GM12878 (cell line): ENCODE results near the gene CTXND1.

Source experiments
- BHLHE40 ChIP-seq, 2 experiments: fragments of 450-650 bp in 1 of 2; IDR thresholded peaks; 2 replicates each; pipeline ENCODE4 v1.6.1; 2011 to 2017; ENCODE audit warnings: low read depth in 2 of 2, borderline replicate concordance in 1 of 2, improper control_type of control experiment in 1 of 2, low read length in 1 of 2, mild to moderate bottlenecking in 1 of 2
- PAX5 ChIP-seq: IDR thresholded peaks from 2 replicates; pipeline ENCODE4 v1.6.1; 2011; ENCODE audit warnings: low read depth, low read length, borderline replicate concordance
- RFX5 ChIP-seq: IDR thresholded peaks from 2 replicates; pipeline ENCODE4 v1.6.1; 2011; ENCODE audit warnings: low read depth, low read length, improper control_type of control experiment
- RUNX3 ChIP-seq: IDR thresholded peaks from 2 replicates; pipeline ENCODE4 v1.6.1; 2012; ENCODE audit warnings: low read length, inconsistent platforms
- TF ChIP-seq, protein P1 (sequence below): fragments of 150-350 bp; IDR thresholded peaks from 2 replicates; pipeline ENCODE4 v1.6.1; 2016; ENCODE audit warnings: low read depth, low read length

DNA sequence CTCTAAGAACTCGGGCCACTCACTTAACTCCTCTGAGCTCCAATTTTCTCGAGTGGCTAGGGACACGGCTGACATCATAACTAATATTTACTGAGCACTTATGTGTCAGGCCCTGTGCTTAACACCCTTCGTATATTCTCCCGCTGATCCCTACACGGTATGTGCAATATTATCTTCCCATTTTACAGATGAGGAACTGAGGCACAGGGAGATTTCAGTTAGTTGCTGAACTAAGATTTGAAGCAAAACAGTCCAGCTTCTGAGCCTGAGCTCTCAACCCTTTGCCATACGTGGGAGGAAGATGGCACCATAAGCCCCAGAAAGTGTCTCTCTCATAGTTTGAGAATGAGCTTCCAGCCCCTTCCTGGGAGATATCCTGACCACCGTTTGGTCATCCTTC lies 79.6 kb downstream of the CTXND1 start:
- TF ChIP-seq RUNX3 (no peak), BHLHE40 (IDR thresholded peaks at IDR 0.05; ENCODE audit: borderline replicate concordance in 1 of 2, low read depth in 2 of 2, low read length in 1 of 2) (no peak), PAX5 (no peak), RFX5 (no peak)
- TF ChIP-seq, protein P1, sequence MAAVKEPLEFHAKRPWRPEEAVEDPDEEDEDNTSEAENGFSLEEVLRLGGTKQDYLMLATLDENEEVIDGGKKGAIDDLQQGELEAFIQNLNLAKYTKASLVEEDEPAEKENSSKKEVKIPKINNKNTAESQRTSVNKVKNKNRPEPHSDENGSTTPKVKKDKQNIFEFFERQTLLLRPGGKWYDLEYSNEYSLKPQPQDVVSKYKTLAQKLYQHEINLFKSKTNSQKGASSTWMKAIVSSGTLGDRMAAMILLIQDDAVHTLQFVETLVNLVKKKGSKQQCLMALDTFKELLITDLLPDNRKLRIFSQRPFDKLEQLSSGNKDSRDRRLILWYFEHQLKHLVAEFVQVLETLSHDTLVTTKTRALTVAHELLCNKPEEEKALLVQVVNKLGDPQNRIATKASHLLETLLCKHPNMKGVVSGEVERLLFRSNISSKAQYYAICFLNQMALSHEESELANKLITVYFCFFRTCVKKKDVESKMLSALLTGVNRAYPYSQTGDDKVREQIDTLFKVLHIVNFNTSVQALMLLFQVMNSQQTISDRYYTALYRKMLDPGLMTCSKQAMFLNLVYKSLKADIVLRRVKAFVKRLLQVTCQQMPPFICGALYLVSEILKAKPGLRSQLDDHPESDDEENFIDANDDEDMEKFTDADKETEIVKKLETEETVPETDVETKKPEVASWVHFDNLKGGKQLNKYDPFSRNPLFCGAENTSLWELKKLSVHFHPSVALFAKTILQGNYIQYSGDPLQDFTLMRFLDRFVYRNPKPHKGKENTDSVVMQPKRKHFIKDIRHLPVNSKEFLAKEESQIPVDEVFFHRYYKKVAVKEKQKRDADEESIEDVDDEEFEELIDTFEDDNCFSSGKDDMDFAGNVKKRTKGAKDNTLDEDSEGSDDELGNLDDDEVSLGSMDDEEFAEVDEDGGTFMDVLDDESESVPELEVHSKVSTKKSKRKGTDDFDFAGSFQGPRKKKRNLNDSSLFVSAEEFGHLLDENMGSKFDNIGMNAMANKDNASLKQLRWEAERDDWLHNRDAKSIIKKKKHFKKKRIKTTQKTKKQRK: no peak
